ENCODE results near the gene YIF1A. TPM values are rescaled to one million over a fixed set of nuclear protein-coding genes. Genes with fewer than 3 reads are reported as not detected.

YIF1A gene
- total and polyA plus RNA-seq, 2 of the 4 experiments (the other 2 are of a cell fraction), result 128 to 207 TPM

DNA sequence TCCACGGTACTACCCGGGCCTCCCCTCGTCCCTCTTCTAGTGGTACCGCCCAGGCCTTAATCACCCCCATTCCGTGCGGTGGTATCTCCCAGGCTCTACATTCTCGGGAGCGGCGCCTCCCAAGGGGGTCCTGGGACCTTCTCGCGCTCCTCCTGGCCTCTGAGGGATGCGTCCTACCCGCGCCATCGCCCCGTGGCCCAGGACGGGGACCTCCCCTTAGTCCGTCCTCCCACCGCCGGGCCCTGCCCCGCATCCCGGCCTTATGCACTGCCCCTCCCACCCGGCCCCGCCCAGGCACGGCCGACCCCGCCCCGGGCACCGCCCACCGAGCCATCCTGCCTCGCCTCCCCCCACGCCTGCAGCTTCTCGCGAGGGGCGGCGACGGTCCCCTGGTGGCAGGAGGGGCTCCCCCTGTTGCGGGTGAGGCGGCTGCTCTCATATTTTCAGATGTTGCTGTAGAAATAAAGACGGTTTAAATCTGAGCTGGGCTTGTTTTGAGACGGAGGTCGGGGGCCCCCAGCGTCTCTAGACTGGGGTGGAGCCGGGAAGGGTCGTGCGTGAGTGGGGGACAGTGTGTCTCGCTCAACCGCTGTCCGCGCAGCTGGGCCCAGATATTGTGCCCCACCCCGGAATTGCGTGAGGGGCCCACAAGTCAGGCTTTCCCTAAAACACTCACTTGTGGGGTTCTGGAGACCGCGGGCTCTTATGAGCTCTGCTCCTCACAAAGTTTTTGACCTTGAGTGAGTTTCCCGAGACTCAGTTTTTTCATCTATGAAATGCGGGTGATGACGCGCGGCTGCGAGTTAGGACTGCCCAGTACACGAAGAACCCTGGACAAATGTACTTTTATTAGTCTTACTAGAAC lies 21.3 kb downstream of the YIF1A start:
- peak overlapping the region; percentile 93 for H3K14ac ChIP-seq (replicated peaks; ENCODE audit: low read depth, low read length)
- intact Hi-C loops (cut with micrococcal nuclease), result no loop called here
- no peaks in the 10 kb centered on the region for H3K27me3 ChIP-seq (ENCODE audit: control insufficient read depth, insufficient read depth, low read length)
- WGBS, 2 experiments (ENCODE audit: extremely low coverage in 2 of 2, insufficient read length in 1 of 2), result 0% methylated on average over 10 of the region's 61 CpGs; no CpG with 5 or more reads in 1 of the 2 experiments
- peak overlapping the region; percentile 64 for H3K9ac ChIP-seq (ENCODE audit: low read depth, low read length)
- peaks cover 34% of the 10 kb centered on the region; the same call in 1 of the 2 replicates for H4K20me1 ChIP-seq (ENCODE audit: insufficient read depth, low read length)
- H3K36me3 ChIP-seq (ENCODE audit: control insufficient read depth, insufficient read depth, low read length), result peaks cover 37% of the 10 kb centered on the region
- TF ChIP-seq MAZ (IDR thresholded peaks at IDR 0.05; ENCODE audit: borderline replicate concordance, low read depth, low read length) (peak; percentile 65; the same call in 1 of the 2 replicates), CTCF (conservative IDR thresholded peaks at IDR 0.05; ENCODE audit: low read depth, low read length) (0 out of 2 replicates have a peak, but pooled peaks have one; percentile 18), USF2 (IDR thresholded peaks at IDR 0.05; ENCODE audit: low read depth, low read length) (no peak), CEBPB (IDR thresholded peaks at IDR 0.05; ENCODE audit: low read depth, low read length) (no peak), RFX5 (IDR thresholded peaks at IDR 0.05; ENCODE audit: low read depth, low read length) (no peak), SMC3 (IDR thresholded peaks at IDR 0.05; ENCODE audit: low read depth, low read length) (no peak), MAFK (IDR thresholded peaks at IDR 0.05; ENCODE audit: low read depth, low read length) (no peak), CHD1 (IDR thresholded peaks at IDR 0.05; ENCODE audit: low read depth, low read length) (peak; percentile 52; the same call in 1 of the 2 replicates), NFE2L2 (IDR thresholded peaks at IDR 0.05; ENCODE audit: low read depth, low read length) (no peak), POLR2A (IDR thresholded peaks at IDR 0.05; ENCODE audit: low read depth, low read length) (0 out of 2 replicates have a peak, but pooled peaks have one; percentile 15), BHLHE40 (IDR thresholded peaks at IDR 0.05; ENCODE audit: low read depth, low read length) (peak; percentile 93)
- H3K23ac ChIP-seq (ENCODE audit: low read depth, low read length), result peak overlapping the region; percentile 90
- H4K5ac ChIP-seq (ENCODE audit: low read depth, low read length), result peak overlapping the region; percentile 66
- H2BK20ac ChIP-seq (ENCODE audit: low read depth, low read length), result peak overlapping the region; percentile 28; the same call in 1 of the 2 replicates
- POLR2A ChIA-PET (ENCODE audit: unreplicated experiment), result interaction anchor here (0.5 to 0.7 kb wide), 4 partner anchors 21 to 256 kb away, joined by 3 to 12 read pairs (median 6); partner anchors contain the start of gene YIF1A
- no TSS peak for BruUV-seq (replicated peaks)
- H2AFZ ChIP-seq (replicated peaks; ENCODE audit: low read length, poor library complexity), result peak overlapping the region; percentile 95
- H2BK5ac ChIP-seq (ENCODE audit: low read depth, low read length, poor library complexity, severe bottlenecking), result peak overlapping the region; percentile 78
- peak overlapping the region; percentile 43 for H3K18ac ChIP-seq (ENCODE audit: low read depth, low read length)
- H2BK15ac ChIP-seq (ENCODE audit: low read depth, low read length), result 0 out of 3 replicates have a peak overlapping the region, but pooled peaks have one; percentile 45
- peak overlapping the region; percentile 92 for H2AK5ac ChIP-seq (ENCODE audit: low read depth, low read length)
- peak overlapping the region; percentile 52 for H3K4me3 ChIP-seq (ENCODE audit: insufficient read depth, low read depth, low read length)
- peak overlapping the region; percentile 88 for H3K4me2 ChIP-seq (ENCODE audit: low read depth, low read length)
- H3K79me1 ChIP-seq (ENCODE audit: low read depth in 1 of 2, low read length in 2 of 2), result peaks cover 9 to 51% of the 10 kb centered on the region in 2 experiments; a peak in 3 of 4 replicates
- H3K4me1 ChIP-seq (ENCODE audit: control insufficient read depth, insufficient read depth, low read length), result peaks cover 4% of the 10 kb centered on the region; the same call in 1 of the 2 replicates
- H4K8ac ChIP-seq (ENCODE audit: low read depth in 2 of 2, low read length in 2 of 2), result peak overlapping the region; percentile 55 to 98
- H2AK9ac ChIP-seq (replicated peaks; ENCODE audit: low read depth, low read length, poor library complexity), result peak overlapping the region; percentile 93
- in situ Hi-C loops (cut with MboI; ENCODE audit: low sequenced_read_pairs), result no loop called here
- peak; percentile 83 for ATAC-seq (ENCODE audit: low read depth)
- H3K9me1 ChIP-seq (ENCODE audit: insufficient read depth, low read length), result peaks cover 2% of the 10 kb centered on the region; the same call in 1 of the 2 replicates
- DNase-seq, result peak; percentile 79
- peak overlapping the region; percentile 80 for H3K56ac ChIP-seq (ENCODE audit: extremely low read depth, insufficient read depth, low read length)
- peak overlapping the region; percentile 91 for H3K4ac ChIP-seq (ENCODE audit: low read depth, low read length)
- H4K91ac ChIP-seq (ENCODE audit: insufficient read depth, low read depth, low read length), result peak overlapping the region; percentile 87
- peak overlapping the region; percentile 13; the same call in 1 of the 2 replicates for H2BK120ac ChIP-seq (ENCODE audit: low read depth, low read length)
- H3K27ac ChIP-seq (ENCODE audit: insufficient read depth, low read length), result peak overlapping the region; percentile 66
- H3K9me3 ChIP-seq (ENCODE audit: control insufficient read depth, insufficient read depth, low read length), result no peaks in the 10 kb centered on the region
- dilution Hi-C loops (cut with HindIII; ENCODE audit: low sequenced_read_pairs, unreplicated experiment), result no loop called here
- CTCF ChIA-PET, result interaction anchor here (0.6 to 1.0 kb wide), 2 partner anchors 15 to 44 kb away, joined by 4 to 5 read pairs; no protein-coding TSS in a partner anchor
